ENCODE measurements around the gene SSH2.

- TF ChIP-seq, protein P1, sequence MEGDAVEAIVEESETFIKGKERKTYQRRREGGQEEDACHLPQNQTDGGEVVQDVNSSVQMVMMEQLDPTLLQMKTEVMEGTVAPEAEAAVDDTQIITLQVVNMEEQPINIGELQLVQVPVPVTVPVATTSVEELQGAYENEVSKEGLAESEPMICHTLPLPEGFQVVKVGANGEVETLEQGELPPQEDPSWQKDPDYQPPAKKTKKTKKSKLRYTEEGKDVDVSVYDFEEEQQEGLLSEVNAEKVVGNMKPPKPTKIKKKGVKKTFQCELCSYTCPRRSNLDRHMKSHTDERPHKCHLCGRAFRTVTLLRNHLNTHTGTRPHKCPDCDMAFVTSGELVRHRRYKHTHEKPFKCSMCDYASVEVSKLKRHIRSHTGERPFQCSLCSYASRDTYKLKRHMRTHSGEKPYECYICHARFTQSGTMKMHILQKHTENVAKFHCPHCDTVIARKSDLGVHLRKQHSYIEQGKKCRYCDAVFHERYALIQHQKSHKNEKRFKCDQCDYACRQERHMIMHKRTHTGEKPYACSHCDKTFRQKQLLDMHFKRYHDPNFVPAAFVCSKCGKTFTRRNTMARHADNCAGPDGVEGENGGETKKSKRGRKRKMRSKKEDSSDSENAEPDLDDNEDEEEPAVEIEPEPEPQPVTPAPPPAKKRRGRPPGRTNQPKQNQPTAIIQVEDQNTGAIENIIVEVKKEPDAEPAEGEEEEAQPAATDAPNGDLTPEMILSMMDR (IDR thresholded peaks at IDR 0.05; ENCODE audit: low read length), result no peak
- TF ChIP-seq EZH2phosphoT487 (IDR thresholded peaks at IDR 0.05; ENCODE audit: low read length), result no peak
- no peak for TF ChIP-seq EZH2 (optimal IDR thresholded peaks at IDR 0.05; ENCODE audit: low read depth, low read length)
Measured at GRCh38 chr17:29667969-29668368, 262.1 kb downstream of the SSH2 start.
